Hematopoietic multipotent progenitor cell treated with erythropoietin and hydrocortisone succinate and interleukin-3 and kit ligand, for 17 days (in vitro differentiated cells): ENCODE measurements around the gene PLPP4.
A peak's percentile ranks its signal among the peaks of the same experiment; 100 is the strongest.

Experiments used
- DNase-seq: peaks from one replicate; pipeline ENCODE4 v3.0.0-alpha.2; 2015; ENCODE audit warnings: low spot score

The PLPP4 gene

GRCh38 chr10:120456626-120457430 lies at the start of gene PLPP4:
TSS of gene PLPP4 (plus strand) at chr10:120457227. CDS start at chr10:120457306, 79 bp downstream.
- no peak for DNase-seq

DNA sequence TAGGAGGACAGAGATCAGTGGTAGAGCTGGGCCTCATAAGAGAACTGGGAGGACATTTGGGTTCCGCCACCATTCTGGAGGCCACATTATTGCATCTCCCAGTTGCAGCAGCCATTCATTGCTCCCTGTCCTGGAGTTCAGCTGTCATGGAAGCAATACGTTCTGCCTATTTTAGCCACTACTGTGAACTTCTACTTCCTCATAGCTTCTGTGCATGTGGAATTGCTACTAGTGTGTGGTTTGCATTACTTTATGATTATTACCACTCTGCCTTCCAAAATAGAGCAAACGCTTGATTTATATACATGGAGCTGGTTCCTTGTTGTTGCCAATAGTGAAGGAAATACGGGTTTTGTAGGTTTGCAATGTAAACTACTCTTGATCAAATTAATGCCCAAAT lies 47.2 kb upstream of the PLPP4 start:
- DNase-seq: no peak

DNA sequence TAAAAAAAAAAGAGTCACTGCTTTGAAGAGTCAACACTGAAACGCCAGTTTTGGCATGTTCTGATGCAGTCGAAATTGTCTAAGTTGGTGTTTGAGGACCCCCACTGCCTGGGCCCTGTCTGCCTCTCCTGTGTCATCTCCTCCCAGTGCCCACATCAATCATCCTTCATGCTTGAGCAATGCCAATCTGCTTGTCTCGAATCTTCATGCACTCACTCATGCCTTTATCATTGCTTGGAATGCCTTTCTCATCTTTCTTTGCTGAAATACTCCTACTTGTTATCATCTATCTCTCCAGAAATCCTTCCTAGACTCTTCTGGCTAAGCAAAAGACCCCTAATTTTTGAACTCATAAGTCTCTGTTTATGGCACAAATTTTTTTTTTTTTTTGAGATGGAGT lies 42.1 kb upstream of the PLPP4 start:
- DNase-seq: no peak

DNA sequence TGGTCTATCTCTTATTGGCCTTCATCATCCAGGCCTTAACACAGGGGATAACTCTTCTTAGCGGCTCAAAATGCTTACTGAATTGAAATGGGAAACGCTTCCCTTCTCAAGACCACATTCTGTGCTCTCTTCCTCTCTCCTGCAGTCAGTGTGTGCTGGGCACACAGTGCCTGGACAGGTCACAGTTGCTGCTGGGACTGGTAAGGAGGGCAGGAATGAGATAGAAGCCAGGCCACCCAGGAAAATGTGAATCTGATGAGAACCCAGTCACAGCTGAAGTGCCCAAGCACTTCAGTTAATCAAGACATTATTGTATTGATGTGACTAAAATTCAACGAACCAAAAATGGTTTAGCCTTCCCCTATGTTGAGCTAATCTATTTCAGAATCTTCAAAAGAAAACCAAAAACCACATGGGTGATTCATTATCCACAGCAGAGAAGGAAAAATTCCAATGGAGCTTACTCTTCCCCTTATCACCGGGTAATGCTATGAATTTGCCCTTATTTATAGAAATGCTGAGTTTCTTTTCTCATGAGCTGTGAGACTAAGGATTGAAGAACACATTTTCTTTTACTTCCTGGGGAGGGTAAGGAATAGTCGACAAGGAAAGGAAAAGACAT lies 41.2 kb upstream of the PLPP4 start:
- DNase-seq: no peak

DNA sequence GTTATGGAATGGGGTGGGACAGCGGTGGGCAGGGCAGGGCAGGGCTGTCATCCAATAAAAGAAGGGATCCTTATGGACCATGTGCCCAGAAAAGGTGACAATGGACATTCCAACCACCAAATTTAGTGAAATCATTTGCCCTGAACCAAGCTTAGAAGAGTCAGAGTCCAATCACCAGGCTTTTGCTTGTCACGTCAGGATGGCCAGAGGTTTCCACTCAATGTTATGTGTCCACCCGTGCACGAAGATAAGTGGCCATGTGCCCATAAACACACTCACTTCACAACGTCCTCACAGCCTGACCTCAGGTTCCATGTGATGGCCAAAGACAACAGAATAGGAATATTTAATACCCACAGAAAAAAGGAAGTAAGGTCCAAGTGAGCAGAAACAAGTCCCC lies 36.6 kb upstream of the PLPP4 start:
- DNase-seq: no peak

GRCh38 chr10:120421250-120421649 lies 35.8 kb upstream of the PLPP4 start:
- DNase-seq: no peak

DNA sequence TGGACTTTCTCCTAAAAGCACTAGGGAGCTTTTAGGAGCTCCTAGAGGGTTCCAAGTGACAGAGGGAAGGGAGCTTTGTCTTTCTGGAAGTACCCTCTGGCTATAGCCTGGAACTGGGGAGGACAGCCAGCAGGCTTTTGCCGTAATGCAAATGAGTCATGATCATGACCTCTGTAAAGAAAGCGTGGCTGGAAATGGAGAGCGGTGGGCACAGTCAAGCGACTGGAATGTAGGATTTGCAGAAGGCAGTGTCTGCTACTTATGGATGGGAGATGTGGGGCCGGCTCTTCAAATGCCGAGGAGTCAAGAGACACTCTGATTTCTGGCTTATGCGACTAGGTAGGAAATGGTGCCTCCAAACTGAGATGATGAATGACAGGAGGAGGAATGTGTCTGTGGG lies 34.6 kb upstream of the PLPP4 start:
- DNase-seq: no peak

DNA sequence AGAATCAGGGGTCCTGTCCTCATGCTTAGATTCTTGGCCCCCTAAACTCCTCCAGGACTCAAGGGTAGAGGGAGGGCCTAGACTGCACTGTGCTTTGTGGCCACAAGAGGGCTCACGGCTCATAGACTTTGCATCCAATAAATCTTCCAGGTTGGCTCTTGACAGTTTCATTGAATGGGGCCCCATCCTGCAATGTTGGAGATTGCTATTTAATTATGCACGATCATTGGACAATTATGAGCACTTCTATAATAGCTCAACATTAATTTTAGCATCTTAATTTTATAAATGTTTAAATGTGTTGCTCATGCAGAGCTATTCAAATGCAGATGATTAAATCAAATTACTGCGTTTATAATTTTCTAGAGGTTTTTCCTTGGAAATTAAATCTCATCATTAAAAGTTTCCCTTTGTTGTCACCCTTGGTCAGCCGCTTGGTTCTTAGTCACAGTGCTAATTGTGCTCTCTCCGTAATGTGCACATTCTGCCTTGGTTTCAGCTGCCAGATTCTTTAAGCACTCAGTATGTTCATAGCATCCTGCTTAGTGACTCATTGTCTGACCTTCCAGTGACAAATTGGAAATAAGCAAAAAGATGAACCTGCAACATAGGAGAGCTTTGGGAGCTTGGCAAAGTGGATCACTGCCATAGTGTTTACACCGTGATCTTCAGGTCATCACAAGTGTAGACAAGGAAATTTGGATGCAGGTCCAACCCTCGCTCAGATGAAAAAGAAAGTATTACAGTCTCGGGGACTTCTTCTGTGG lies 33.4 kb upstream of the PLPP4 start:
- DNase-seq: peak; percentile 10

DNA sequence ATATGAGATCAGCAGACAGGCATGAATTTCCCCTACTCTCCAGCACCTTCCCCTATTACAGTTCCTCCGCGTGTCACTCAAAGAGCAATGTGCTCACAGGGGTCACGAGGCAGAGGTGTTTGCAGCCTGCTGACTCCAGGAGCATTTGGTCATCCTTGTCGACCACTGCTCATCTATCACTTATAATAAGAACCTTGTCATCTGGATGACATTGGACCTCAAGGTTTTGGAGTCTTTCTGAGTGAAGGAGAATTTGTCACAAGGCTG lies 32.9 kb upstream of the PLPP4 start:
- DNase-seq: no peak

DNA sequence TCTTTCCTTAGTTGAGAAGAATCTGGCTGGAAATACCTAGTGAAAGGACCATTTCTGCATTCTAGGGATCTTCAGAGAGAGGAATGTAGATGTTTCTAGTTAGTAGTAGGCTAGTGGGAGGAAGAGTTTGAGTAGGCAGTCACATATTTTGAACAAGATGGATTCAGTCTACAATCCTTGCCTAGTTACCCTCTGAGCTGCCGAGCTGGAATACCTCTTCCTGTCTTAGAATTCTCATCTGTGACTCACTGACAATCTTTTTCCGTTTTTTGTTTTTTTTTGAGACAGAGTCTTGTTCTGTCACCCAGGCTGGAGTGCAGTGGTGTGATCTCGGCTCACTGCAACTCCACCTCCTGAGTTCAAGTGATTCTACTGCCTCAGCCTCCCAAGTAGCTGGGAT lies 30.7 kb upstream of the PLPP4 start:
- DNase-seq: no peak

DNA sequence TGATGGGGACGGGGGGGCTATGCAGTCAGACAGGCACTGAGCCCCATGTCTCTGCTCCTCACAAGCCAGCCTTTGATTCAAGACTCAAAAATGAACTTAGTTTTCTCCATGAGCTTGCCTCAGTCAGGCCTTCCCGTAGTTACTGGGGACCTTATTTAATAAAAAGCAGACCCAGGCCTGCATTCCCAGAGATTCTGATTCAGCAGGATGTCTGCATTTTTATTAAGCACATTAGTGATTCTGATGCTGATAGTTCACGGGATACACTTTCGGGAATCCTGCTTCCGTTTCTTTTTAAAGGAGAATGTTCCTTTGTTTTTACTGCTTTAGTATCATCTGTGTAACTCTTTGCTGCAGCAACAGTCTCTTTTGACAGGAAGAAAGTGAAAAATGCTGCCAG lies 28.3 kb upstream of the PLPP4 start:
- no peak for DNase-seq

DNA sequence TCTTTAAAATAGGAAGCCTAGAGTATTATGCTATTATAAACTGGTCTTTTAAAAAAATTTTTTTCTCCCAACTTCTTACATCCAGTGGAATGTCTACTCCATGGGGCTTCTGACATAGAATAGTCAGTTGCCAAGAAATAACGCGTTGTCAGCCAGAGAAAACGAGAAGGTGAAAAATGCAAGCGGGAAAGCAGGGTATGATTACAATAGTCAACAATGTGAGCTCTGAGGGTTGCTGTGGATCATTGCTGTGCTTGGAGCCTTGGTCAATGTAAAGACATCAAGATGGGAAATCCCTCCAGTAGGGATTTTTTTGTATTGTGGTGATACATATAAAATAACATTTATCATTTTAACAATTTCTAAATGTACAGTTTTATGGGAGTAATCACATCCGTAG lies 27.6 kb upstream of the PLPP4 start:
- no peak for DNase-seq

- DNase-seq: no peak
Observed at GRCh38 chr10:120431251-120431651, 25.8 kb upstream of the PLPP4 start.

DNA sequence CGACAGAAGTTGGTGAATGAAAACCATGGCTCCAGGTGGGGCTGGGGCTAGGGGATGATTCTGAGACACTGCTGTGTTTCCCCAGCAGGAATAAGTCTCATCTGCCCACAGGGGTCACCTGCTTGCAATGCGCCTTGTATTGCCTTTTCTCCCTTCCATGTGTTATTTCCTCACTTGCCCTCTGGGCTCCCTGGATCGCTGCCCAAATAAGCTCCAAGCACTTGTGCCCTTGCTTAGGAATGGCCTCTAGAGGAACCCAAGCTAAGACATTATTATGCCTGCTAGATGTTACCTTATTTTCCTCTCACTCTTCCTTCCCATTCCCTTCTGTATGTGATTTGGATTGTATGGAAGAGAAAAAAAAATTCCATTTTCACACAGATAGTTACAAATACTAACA lies 24.8 kb upstream of the PLPP4 start:
- DNase-seq: no peak

GRCh38 chr10:120433141-120433540 lies 23.9 kb upstream of the PLPP4 start:
- DNase-seq: no peak

DNA sequence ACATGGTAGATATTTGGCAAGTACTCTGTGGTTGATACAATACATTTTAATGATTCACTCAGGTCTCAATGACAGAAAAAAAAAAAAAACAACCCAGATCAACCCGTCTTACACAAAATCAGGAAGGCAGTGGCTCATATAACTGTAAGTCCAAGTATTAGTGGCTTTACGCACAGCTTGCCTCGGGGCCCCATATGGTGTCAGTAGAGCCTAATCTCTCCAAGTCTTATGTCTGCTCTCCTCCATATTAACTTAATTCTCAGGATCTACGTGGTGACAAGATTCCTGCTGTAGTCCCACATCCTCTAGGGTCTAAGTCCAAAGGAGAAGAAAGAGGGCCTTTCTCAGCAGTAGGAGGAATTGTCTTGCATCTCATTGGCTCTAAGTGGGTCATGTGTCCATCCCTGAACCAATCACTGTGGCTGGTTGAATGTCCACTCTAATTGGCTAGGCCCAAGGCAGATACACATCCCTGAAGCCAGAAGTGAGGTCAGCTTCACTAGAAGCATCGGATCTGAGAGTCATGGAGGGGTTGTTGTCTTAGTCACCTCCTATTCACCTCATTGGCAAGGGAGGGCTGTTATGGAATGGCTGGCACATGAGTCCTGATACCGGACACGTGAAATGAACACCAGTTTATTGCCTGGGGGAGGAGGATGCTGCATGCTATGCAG lies 20.5 kb upstream of the PLPP4 start:
- no peak for DNase-seq

DNA sequence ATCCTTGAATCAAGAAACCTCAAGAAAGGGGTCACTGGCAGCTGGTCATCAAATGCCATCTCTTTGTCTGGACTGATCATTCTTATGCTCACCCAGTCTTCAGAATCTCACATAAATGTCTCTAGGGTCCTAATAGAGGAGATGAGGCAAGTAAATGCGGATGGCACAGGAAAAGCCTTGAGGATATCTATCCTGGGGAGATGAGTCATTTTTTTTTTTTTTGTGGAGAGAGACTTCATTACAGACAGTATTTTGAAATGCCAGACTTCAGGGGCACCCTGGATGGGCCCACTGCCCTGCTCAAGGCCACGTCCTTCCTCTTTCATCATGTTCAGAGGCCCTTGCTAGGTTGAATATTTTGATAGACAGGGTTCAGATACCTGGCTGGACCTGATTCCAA lies 19.5 kb upstream of the PLPP4 start:
- no peak for DNase-seq

DNA sequence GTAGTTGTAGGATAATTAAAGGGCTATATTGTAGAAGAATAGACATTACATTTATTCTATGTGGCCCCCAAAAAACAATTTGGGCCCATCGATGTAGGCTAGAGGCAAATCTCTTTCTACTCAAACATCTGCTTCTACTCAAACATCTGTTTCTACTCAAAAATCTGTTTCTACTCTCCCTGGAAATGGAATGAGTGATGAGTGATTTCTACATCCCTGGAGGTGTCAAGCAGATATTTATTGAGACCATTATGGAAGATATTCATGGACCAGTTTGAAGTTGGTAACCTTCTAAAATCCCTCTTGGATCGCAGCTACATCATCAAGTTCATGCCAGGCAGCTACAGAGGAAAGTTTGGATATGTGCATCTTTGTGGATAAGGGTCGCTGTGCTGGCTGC lies 5.1 kb upstream of the PLPP4 start:
- DNase-seq: no peak

DNA sequence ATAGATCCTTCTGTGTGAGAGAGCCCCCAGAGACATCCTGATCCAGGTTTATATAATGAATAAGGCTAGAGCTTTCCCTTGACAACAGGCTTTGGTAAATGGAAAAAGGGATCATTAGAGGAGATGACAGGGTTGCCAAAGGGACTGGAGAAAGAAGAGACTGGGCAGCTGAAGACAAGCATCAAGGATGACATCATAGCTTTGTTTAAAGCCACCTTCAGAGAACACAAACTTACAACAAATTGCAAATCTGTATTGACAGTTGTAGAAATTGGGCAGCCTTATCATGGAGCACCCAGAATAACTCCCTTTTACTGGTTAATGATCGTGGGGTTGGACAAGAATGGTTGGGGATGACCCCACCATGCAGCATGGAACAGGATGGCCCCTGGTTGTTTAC lies 3.7 kb upstream of the PLPP4 start:
- no peak for DNase-seq

GRCh38 chr10:120453886-120454285 lies 3.1 kb upstream of the PLPP4 start:
- no peak for DNase-seq

DNA sequence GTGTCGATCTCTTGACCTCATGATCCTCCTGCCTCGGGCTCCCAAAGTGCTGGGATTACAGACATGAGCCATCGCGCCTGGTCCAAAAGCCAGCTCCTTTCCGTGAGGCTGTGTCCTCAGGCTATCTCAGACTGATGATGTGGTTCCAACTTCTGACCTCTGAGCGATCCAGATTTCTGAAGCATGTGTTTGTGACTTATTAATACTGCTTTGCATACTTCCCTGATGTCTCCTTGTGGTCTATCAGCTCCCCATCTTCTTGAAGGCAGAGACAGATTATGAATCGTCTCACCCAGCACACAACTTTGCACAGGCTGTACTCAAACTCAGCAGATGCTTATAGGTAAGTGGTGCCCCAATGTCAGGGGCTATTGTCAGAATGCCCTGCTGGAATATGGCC lies 2.0 kb upstream of the PLPP4 start:
- no peak for DNase-seq

GRCh38 chr10:120455606-120456005 lies 1.4 kb upstream of the PLPP4 start:
- no peak for DNase-seq

DNA sequence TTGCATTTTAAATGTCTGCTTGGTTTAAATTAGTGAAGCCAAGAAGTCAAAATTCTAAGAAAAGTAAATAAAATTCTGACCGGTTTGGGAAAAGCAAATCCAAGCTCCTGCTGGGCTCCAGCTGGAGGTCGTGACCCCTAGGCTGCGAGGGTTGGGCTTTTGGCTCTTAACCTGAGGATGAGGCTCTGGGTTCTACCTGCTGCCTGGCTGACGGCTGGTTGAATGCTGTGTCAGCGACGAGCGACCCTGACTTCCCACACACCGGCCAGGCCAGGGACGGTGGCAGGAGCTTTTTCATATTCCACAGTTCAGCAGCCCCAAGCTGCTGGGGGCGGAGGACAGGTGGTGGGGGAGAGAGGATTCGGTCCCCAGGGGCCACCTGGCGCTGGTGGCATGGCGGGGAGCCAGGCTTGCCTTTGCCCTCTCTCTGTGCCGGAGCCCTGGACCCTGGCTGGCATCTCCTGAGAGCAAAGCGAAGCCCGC lies 843 bp upstream of the PLPP4 start:
- no peak for DNase-seq
